ENCODE measurements around the gene SLC27A5. TPM values are rescaled to one million over a fixed set of nuclear protein-coding genes. Genes with fewer than 3 reads are reported as not detected.
A peak's percentile ranks its signal among the peaks of the same experiment; 100 is the strongest.

The SLC27A5 gene
- total and polyA plus RNA-seq, 2 of the 13 experiments (the other 11 are each of a cell fraction or from before 2014, with no cell fraction given) = 30.3 to 40.2 TPM

- TF ChIP-seq ZHX2 (IDR thresholded peaks at IDR 0.05; ENCODE audit: low read depth) (no peak), ZHX2 (CRISPR knock-in tag; IDR thresholded peaks at IDR 0.05; ENCODE audit: borderline replicate concordance) (peak; percentile 53; the same call in 1 of the 2 replicates), POGZ (CRISPR knock-in tag; IDR thresholded peaks at IDR 0.05) (0 out of 2 replicates have a peak, but pooled peaks have one; percentile 9), ZNF296 (CRISPR knock-in tag; conservative IDR thresholded peaks at IDR 0.05) (peak; percentile 76; the same call in 1 of the 2 replicates), THRA (CRISPR knock-in tag; IDR thresholded peaks at IDR 0.05; ENCODE audit: borderline replicate concordance) (peak; percentile 30; the same call in 1 of the 2 replicates), SKI (IDR thresholded peaks at IDR 0.05; ENCODE audit: partially characterized antibody) (peak; percentile 37), ATF6 (CRISPR knock-in tag; conservative IDR thresholded peaks at IDR 0.05) (0 out of 2 replicates have a peak, but pooled peaks have one; percentile 68), MXD1 (CRISPR knock-in tag; IDR thresholded peaks at IDR 0.05) (peak; percentile 33), SP140L (CRISPR knock-in tag; IDR thresholded peaks at IDR 0.05; ENCODE audit: borderline replicate concordance) (no peak), ZNF616 (CRISPR knock-in tag; IDR thresholded peaks at IDR 0.05; ENCODE audit: low read depth) (0 out of 2 replicates have a peak, but pooled peaks have one; percentile 46), ZNF816 (CRISPR knock-in tag; IDR thresholded peaks at IDR 0.05; ENCODE audit: borderline replicate concordance) (peak; percentile 61; the same call in 1 of the 2 replicates), CREM (IDR thresholded peaks at IDR 0.05) (peak; percentile 88), CREM (CRISPR knock-in tag; IDR thresholded peaks at IDR 0.05) (no peak), ZNF660 (CRISPR knock-in tag; IDR thresholded peaks at IDR 0.05; ENCODE audit: borderline replicate concordance, low read depth) (no peak), TBX2 (CRISPR knock-in tag; IDR thresholded peaks at IDR 0.05; ENCODE audit: borderline replicate concordance) (peak; percentile 80), MYPOP (CRISPR knock-in tag; IDR thresholded peaks at IDR 0.05) (peak; percentile 75; the same call in 1 of the 2 replicates), NCOA5 (CRISPR knock-in tag; IDR thresholded peaks at IDR 0.05) (peak; percentile 94; the same call in 1 of the 2 replicates)
Observed at GRCh38 chr19:58475714-58476497, 35.9 kb downstream of the SLC27A5 start, which contains the start of gene ZNF446 (continued).

Measured in HepG2 (cell line).